Epithelial cell of proximal tubule (primary cell): Measurements from ENCODE around the gene KCTD6. TPM values are rescaled to one million over a fixed set of nuclear protein-coding genes. Genes with fewer than 3 reads are reported as not detected.

ENCODE experiments used
- DNase-seq: peaks from one replicate; pipeline ENCODE4 v3.0.0-alpha.2; 2011; ENCODE audit warnings: low read depth
- H3K4me3 ChIP-seq: 2 replicates; pipeline ENCODE4 v1.5.1; 2011; ENCODE audit warnings: low read depth, mild to moderate bottlenecking, low read length
- CTCF ChIP-seq: conservative IDR thresholded peaks from 2 replicates; pipeline ENCODE4 v1.5.1; 2012; ENCODE audit warnings: low read depth, mild to moderate bottlenecking, low read length
- total RNA-seq: library from RNA; depleted of rRNA; stranded (reverse); fragments of >200 nt; gene quantifications from 2 replicates; pipeline ENCODE4 v1.2.3, GENCODE V29; 2015

KCTD6 gene
- total RNA-seq, 1 donor from 2014 or later = 7.9 TPM

- DNase-seq = no peak
- H3K4me3 ChIP-seq = no peak overlapping the region
- no peak for TF ChIP-seq CTCF
These were observed 22.5 kb downstream of the KCTD6 start for GRCh38 chr3:58514405-58514804.

- no peak overlapping the region for H3K4me3 ChIP-seq
- no peak for DNase-seq
- TF ChIP-seq CTCF = no peak
These were observed 26.4 kb downstream of the KCTD6 start for GRCh38 chr3:58518291-58518789.

GRCh38 chr3:58519668-58520402 is 27.9 kb downstream of the KCTD6 start:
- H3K4me3 ChIP-seq = no peak overlapping the region
- TF ChIP-seq CTCF = no peak
- no peak for DNase-seq

GRCh38 chr3:58520403-58521335 is 28.8 kb downstream of the KCTD6 start:
- TF ChIP-seq CTCF = no peak
- H3K4me3 ChIP-seq = no peak overlapping the region
- no peak for DNase-seq

GRCh38 chr3:58521336-58521670 is 29.4 kb downstream of the KCTD6 start:
- TF ChIP-seq CTCF = no peak
- no peak overlapping the region for H3K4me3 ChIP-seq
- no peak for DNase-seq

GRCh38 chr3:58521917-58522631 is 30.2 kb downstream of the KCTD6 start:
- no peak overlapping the region for H3K4me3 ChIP-seq
- no peak for DNase-seq
- no peak for TF ChIP-seq CTCF
